Measurements from ENCODE around the gene RPAP2.

RPAP2 gene

DNA sequence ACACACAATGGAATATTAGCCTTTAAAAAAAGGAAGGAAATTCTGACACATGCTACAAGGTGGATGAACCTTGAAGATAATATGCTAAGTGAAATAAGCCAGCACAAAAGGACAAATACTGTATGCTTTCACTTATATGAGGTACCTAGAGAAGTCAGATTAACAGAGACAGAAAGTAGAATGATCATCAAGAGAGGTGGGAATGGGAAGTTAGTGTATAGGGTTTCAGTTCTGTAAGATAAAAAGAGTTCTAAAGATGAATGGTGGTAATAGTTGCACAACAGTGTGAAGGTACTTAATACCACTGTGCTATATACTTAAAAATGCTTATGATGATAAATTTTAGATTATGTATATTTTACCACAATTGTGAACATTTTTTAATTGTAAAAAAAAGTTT lies 7.2 kb downstream of the RPAP2 start:
- TF ChIP-seq GATA1 (IDR thresholded peaks at IDR 0.05; ENCODE audit: low read depth, low read length) (no peak), POLR2A (IDR thresholded peaks at IDR 0.05; ENCODE audit: low read length) (no peak)

GRCh38 chr1:92307980-92308379 lies 9.1 kb downstream of the RPAP2 start:
- no peak for DNase-seq

More for the DNA sequence above, 7.2 kb downstream of the RPAP2 start:
- DNase-seq, result no peak

DNA sequence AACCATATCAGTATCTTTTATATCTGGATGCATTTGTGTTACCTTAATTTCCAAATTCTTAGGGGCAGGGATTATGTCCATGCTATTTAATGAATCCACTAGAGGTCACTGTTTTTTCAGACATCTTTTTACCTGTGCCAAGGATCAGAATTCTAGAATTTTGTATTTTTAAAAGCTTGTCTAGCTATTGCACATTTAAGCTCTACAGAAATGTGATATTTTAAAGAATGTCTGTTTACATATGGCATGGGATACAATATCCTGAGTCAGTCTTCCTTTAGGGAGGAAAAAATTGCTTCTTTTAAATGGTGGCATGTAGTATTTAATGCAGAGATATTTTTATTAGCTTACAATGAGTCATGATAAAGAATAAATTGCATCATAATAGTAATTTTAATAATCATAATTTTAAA lies 11.3 kb downstream of the RPAP2 start:
- peak; percentile 26 to 41 for DNase-seq
- TF ChIP-seq GATA1 (IDR thresholded peaks at IDR 0.05; ENCODE audit: low read depth, low read length) (no peak), POLR2A (IDR thresholded peaks at IDR 0.05; ENCODE audit: low read length) (no peak)

More at GRCh38 chr1:92307980-92308379, 9.1 kb downstream of the RPAP2 start:
- TF ChIP-seq POLR2A (IDR thresholded peaks at IDR 0.05; ENCODE audit: low read length) (no peak), GATA1 (IDR thresholded peaks at IDR 0.05; ENCODE audit: low read depth, low read length) (no peak)

DNA sequence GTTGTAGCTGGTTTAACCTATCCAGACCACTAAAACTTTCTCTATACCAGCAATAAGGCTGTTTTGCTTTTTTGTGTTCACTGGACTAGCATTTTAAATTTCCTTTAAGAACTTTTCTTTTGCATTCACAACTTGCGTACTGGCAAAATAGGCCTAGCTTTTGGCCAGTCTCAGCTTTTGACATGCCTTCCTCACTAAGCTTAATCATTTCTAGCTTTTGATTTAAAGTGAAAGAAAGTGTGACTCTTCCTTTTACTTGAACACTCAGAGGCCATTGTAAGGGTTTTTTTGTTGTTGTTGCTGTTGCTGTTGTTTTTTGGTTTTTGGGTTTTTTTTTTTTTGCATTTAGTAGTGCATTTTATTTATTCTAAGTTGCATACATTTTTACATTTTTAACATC lies 15.2 kb downstream of the RPAP2 start:
- DNase-seq, result no peak
- TF ChIP-seq GATA1 (IDR thresholded peaks at IDR 0.05; ENCODE audit: low read depth, low read length), result no peak
- TF ChIP-seq POLR2A (IDR thresholded peaks at IDR 0.05; ENCODE audit: low read length), result no peak

DNA sequence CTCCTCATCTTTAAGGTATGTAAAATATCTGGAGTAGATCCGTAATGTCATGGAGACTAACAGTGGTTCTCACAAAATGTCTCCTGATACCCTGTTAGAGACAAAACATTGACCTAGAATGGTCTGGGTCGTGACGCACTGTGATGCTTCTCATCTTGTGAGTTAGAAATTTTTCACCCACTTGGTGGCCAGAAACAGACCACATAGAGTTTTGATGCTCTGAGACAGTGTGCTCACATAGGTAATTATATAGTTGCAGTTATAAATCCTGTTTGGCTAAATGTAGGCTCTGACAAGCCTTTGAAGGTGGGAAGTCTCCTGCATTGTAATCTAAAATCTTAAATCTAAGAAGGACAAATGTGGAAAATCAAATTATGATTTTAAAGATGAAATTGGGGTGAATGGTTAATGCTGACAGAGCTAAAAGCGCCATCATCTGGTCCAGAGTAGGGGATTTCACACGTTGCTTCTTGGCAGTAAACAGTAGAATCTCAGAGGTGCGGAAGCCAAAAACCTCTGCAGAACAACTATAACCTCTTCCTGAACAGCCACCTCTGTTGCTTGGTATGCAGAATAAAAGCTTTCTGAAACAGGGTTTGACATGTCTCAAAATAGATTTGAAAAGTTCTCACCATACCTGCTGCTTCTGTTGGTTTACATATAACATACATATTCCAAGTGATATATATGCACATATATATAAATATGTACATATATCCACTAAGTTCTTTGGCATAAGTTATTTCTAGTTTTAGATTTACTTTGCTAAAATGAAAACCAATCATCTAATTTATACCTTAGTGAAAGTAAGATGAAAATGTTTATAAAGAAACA lies 17.1 kb downstream of the RPAP2 start:
- no peak for DNase-seq
- TF ChIP-seq POLR2A (IDR thresholded peaks at IDR 0.05; ENCODE audit: low read length) (no peak), GATA1 (IDR thresholded peaks at IDR 0.05; ENCODE audit: low read depth, low read length) (no peak)

DNA sequence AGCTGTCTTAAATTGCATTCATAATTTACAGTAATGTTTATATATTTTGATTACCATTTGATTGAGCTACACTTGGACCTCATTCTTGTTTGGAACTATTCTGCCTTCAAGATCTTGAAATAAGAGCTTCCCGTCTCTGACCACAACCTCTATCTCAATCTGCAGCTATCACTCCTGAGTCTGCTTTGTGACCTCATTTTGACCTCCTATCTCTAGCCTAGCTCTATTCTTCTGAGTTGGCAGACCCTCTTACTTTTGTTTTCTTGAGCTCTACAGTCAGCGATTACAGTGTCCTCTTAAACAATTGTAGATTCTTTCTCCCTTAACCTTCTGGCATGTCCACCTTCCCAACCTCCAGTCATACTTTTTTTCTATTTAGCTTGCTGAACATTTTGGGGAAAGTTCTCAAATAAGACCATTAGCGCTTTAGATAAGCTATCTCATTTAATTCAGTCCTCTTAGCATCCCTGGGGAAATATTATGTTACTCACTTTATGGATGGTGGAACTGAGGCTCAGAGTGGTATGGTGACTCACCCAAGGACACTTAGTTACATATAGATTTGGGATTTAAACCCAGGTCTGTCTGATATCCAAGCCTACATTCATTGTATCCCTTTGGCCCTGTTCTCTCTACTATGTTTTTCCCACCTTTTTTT lies 19.1 kb downstream of the RPAP2 start:
- no peak for TF ChIP-seq GATA1 (IDR thresholded peaks at IDR 0.05; ENCODE audit: low read depth, low read length)
- TF ChIP-seq POLR2A (IDR thresholded peaks at IDR 0.05; ENCODE audit: low read length), result no peak
- peak; percentile 11 to 48 for DNase-seq

DNA sequence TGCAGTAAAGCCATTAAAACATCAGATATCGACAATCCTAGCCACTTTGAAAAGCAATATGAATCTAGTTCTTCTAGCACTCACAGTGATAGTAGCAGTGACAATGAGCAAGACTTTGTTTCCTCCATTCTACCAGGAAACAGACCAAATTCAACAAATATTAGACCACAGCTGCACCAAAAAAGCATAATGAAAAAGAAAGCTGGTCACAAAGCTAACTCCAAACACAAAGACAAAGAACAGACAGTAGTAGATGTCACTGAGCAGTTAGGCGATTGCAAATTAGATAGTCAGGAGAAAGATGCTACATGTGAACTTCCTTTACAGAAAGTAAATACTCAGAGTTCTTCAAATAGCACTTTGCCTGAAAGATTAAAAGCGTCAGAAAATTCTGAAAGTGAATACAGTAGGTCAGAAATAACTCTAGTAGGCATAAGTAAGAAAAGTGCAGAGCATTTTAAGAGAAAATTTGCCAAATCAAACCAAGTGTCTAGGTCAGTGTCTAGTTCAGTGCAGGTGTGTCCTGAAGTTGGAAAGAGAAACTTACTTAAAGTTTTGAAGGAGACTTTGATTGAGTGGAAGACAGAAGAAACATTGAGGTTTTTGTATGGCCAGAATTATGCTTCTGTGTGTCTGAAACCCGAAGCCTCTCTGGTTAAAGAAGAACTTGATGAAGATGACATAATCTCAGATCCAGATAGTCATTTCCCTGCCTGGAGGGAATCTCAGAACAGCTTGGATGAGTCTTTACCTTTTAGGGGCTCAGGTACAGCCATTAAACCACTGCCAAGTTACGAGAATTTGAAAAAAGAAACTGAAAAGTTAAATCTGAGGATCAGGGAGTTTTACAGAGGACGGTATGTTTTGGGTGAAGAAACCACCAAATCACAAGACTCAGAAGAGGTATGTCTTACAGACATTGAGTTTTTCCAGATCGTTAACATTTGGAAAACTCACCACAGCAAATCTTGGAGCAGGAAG lies 24.9 kb downstream of the RPAP2 start:
- TF ChIP-seq POLR2A (IDR thresholded peaks at IDR 0.05; ENCODE audit: low read length) (no peak), GATA1 (IDR thresholded peaks at IDR 0.05; ENCODE audit: low read depth, low read length) (no peak)
- no peak for DNase-seq

DNA sequence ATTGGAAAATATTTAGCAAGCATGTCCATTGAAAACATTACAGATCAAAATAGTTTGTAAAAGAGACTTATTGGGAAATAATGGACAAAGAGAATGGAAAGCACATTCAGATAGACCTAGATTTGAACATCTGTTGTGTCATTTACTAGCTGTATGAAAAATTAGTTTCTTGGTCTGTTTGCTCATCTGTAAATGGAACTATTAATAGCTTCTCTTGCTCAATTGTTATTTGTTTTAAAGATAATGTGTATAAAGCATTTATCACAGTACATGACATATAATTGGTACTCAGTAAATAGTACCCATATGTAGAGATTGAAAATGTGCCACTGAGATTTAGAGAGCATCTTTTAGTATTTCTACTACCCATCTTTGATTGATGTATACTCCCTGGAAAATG lies 25.9 kb downstream of the RPAP2 start:
- DNase-seq, result no peak
- no peak for TF ChIP-seq GATA1 (IDR thresholded peaks at IDR 0.05; ENCODE audit: low read depth, low read length)
- TF ChIP-seq POLR2A (IDR thresholded peaks at IDR 0.05; ENCODE audit: low read length), result no peak

DNA sequence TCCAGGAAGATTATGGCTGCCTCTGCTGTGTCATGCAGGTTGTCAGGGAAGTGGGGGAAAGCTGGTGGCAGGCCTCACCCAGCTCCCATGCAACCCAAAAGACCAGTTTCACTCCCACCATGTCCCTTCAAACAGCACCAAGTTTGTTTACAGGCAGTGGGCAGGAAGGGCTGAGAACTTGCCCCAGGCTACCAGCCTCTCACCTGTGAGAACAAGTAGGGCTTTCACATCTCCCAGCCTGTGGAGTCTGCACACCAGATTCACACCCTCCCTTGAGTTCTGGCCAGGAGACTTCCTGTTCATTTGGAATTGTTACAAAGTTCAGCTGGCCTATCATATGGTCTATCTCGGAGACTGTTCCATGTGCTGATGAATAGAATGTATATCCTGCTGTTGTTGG lies 27.8 kb downstream of the RPAP2 start:
- no peak for TF ChIP-seq GATA1 (IDR thresholded peaks at IDR 0.05; ENCODE audit: low read depth, low read length)
- no peak for TF ChIP-seq POLR2A (IDR thresholded peaks at IDR 0.05; ENCODE audit: low read length)
- no peak for DNase-seq

- no peak for DNase-seq
- TF ChIP-seq POLR2A (IDR thresholded peaks at IDR 0.05; ENCODE audit: low read length), result no peak
- no peak for TF ChIP-seq GATA1 (IDR thresholded peaks at IDR 0.05; ENCODE audit: low read depth, low read length)
Observed at GRCh38 chr1:92327794-92328193, 28.9 kb downstream of the RPAP2 start.

DNA sequence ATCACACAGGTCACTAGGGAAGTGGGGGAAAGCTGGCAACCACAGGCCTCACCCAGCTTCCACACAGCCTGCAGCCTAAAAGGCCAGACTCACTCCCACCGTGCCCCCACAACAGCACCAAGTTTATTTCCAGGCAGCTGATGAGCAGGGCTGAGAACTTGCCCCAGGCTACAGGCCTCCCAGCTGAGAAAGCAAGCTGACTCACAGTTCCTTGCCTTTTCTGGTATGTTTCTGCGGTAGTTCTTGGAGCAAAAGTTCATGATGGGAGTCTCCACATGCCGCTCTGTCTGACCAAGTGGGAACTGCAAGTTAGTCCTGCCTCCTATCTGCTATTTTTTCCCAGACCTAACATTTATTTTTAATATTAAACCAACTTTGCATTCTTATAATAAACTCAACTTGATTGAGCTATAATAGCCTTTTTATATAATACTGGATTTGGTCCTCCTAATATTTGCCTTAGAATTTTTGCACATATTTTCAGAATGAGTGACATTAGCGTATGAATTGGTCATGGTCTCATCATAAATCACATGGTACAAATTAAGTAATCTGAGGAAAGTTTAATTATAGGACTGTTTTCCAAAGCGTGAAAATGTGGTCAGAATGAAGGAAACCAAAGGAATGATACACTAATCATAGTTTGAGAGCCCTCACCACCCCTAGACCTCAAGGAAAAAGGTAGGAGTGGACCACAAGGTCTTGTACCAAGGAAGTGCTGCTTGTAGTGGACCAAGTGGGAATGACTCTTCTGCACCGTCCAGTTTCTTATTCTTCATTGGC lies 30.7 kb downstream of the RPAP2 start:
- TF ChIP-seq POLR2A (IDR thresholded peaks at IDR 0.05; ENCODE audit: low read length), result no peak
- no peak for TF ChIP-seq GATA1 (IDR thresholded peaks at IDR 0.05; ENCODE audit: low read depth, low read length)
- DNase-seq, result no peak

DNA sequence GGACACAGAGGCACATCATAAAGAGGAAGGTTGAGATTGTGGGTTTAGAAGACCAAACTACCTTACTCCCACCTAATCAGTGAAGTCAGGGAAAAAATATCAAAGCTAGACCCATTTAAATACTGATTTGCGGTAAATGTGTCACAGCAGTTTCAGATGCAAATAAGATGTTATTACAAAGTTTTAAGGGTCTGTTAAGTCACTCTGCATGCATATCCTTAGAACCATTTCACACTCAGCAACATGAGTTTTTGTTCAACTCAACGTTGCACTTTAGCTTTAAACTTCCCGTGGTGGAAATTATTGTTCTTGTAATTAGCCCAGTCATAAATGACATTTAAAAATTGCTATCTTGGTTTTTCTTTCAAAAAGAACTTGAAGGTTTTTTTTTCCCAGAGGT lies 34.8 kb downstream of the RPAP2 start:
- TF ChIP-seq GATA1 (IDR thresholded peaks at IDR 0.05; ENCODE audit: low read depth, low read length), result no peak
- TF ChIP-seq POLR2A (IDR thresholded peaks at IDR 0.05; ENCODE audit: low read length), result no peak
- no peak for DNase-seq

DNA sequence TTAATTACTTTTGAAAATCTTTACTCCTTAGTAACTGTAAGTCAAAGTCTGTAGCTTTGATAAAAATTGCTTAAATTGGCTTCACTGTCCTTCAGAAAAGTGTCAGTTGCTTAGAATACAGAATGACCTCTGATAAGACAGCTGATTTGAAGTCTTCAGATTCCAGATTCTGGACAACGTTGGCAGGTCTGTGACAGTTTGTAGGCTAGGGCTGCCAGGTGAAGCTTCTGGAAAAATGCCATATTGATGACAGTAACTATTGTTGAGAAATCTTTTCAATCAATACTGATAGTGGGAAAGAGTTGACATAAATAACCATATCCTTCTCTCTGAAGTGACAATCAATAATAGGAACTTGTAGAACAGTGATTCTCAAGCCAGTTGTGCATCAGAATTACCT lies 41.3 kb downstream of the RPAP2 start:
- TF ChIP-seq POLR2A (IDR thresholded peaks at IDR 0.05; ENCODE audit: low read length), result no peak
- TF ChIP-seq GATA1 (IDR thresholded peaks at IDR 0.05; ENCODE audit: low read depth, low read length), result no peak
- DNase-seq, result no peak

Data from erythroblast (primary cell).